ENCODE data around the gene NTN1.

DNA sequence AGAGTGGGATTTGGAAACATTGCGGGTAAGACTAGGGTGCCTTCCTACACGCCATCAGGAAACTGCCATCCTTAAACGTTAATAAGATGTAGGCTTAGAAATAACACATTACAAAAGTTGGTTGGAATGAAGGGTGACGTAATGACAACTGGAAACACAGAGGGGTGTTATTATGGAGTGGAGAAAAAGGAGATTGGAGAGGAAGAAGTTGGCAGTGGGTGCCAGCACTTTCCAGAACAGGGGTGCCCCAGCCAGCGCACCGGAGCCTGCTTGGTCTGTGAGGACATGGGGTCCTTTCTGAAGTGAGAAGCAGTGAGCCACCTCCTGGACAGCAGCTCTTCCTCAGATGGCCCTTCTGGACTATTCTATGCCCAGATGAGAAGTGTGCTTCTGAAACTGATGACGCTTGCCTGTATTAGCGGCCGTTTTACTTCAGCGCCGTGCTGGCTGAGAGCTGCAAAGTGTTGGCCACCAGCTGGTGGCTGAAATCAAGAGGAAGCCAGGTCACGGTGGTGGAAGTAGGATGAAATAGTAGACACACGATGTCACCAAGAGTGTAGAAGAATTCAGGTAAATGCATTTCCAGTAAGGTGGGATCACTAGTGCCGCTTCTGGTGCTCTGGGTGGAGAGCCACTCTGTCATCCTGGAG, 244.8 kb downstream of the NTN1 start:
- TF ChIP-seq, protein P1, sequence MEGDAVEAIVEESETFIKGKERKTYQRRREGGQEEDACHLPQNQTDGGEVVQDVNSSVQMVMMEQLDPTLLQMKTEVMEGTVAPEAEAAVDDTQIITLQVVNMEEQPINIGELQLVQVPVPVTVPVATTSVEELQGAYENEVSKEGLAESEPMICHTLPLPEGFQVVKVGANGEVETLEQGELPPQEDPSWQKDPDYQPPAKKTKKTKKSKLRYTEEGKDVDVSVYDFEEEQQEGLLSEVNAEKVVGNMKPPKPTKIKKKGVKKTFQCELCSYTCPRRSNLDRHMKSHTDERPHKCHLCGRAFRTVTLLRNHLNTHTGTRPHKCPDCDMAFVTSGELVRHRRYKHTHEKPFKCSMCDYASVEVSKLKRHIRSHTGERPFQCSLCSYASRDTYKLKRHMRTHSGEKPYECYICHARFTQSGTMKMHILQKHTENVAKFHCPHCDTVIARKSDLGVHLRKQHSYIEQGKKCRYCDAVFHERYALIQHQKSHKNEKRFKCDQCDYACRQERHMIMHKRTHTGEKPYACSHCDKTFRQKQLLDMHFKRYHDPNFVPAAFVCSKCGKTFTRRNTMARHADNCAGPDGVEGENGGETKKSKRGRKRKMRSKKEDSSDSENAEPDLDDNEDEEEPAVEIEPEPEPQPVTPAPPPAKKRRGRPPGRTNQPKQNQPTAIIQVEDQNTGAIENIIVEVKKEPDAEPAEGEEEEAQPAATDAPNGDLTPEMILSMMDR (IDR thresholded peaks at IDR 0.05; ENCODE audit: low read depth, low read length, poor library complexity, severe bottlenecking): no peak
- TF ChIP-seq EZH2phosphoT487 (IDR thresholded peaks at IDR 0.05; ENCODE audit: borderline replicate concordance, low read length): no peak

Data from DOHH2 (cell line).